ENCODE measurements around the gene RTP2.
A peak's percentile ranks its signal among the peaks of the same experiment; 100 is the strongest.

Gene RTP2

GRCh38 chr3:187714404-187714979 lies 12.1 kb upstream of the RTP2 start:
- Mint-ChIP-seq H3K27me3 (ENCODE audit: low read depth, poor library complexity) (no peaks in the 10 kb centered on the region), H3K36me3 (ENCODE audit: low read depth) (no peaks in the 10 kb centered on the region), H3K4me3 (no peak overlapping the region), H3K9me3 (no peaks in the 10 kb centered on the region), H3K4me1 (peaks cover 3% of the 10 kb centered on the region), H3K27ac (no peak overlapping the region)
- peak; percentile 94 for TF ChIP-seq CTCF (IDR thresholded peaks at IDR 0.05)
- DNase-seq = peak; percentile 76

GRCh38 chr3:187713504-187713903 lies 11.1 kb upstream of the RTP2 start:
- no peaks in the 10 kb centered on the region for H3K27me3 Mint-ChIP-seq (ENCODE audit: low read depth, poor library complexity)
- no peaks in the 10 kb centered on the region for H3K9me3 Mint-ChIP-seq
- H3K36me3 Mint-ChIP-seq (ENCODE audit: low read depth) = no peaks in the 10 kb centered on the region
- DNase-seq = no peak
- H3K4me1 Mint-ChIP-seq = no peaks in the 10 kb centered on the region
- no peak overlapping the region for H3K27ac Mint-ChIP-seq
- H3K4me3 Mint-ChIP-seq = no peak overlapping the region
- TF ChIP-seq CTCF (IDR thresholded peaks at IDR 0.05) = no peak

- no peak for DNase-seq
- Mint-ChIP-seq H3K27me3 (ENCODE audit: low read depth, poor library complexity) (no peaks in the 10 kb centered on the region), H3K9me3 (no peaks in the 10 kb centered on the region), H3K4me1 (no peaks in the 10 kb centered on the region), H3K36me3 (ENCODE audit: low read depth) (no peaks in the 10 kb centered on the region), H3K4me3 (no peak overlapping the region), H3K27ac (no peak overlapping the region)
- no peak for TF ChIP-seq CTCF (IDR thresholded peaks at IDR 0.05)
These were observed 6.8 kb upstream of the RTP2 start for GRCh38 chr3:187709155-187709554.

GRCh38 chr3:187708696-187709095 lies 6.3 kb upstream of the RTP2 start:
- TF ChIP-seq CTCF (IDR thresholded peaks at IDR 0.05) = no peak
- H3K4me1 Mint-ChIP-seq = no peaks in the 10 kb centered on the region
- H3K27ac Mint-ChIP-seq = no peak overlapping the region
- H3K27me3 Mint-ChIP-seq (ENCODE audit: low read depth, poor library complexity) = no peaks in the 10 kb centered on the region
- DNase-seq = no peak
- H3K4me3 Mint-ChIP-seq = no peak overlapping the region
- H3K9me3 Mint-ChIP-seq = no peaks in the 10 kb centered on the region
- H3K36me3 Mint-ChIP-seq (ENCODE audit: low read depth) = no peaks in the 10 kb centered on the region

GRCh38 chr3:187706971-187707370 lies 4.6 kb upstream of the RTP2 start:
- Mint-ChIP-seq H3K27ac (no peak overlapping the region), H3K36me3 (ENCODE audit: low read depth) (no peaks in the 10 kb centered on the region), H3K27me3 (ENCODE audit: low read depth, poor library complexity) (no peaks in the 10 kb centered on the region), H3K4me3 (no peak overlapping the region), H3K9me3 (no peaks in the 10 kb centered on the region), H3K4me1 (no peaks in the 10 kb centered on the region)
- no peak for TF ChIP-seq CTCF (IDR thresholded peaks at IDR 0.05)
- no peak for DNase-seq

- Mint-ChIP-seq H3K27ac (no peak overlapping the region), H3K27me3 (ENCODE audit: low read depth, poor library complexity) (peaks cover 5% of the 10 kb centered on the region), H3K4me1 (no peaks in the 10 kb centered on the region), H3K36me3 (ENCODE audit: low read depth) (no peaks in the 10 kb centered on the region), H3K9me3 (no peaks in the 10 kb centered on the region), H3K4me3 (no peak overlapping the region)
- DNase-seq = no peak
- no peak for TF ChIP-seq CTCF (IDR thresholded peaks at IDR 0.05)
These were observed 2.8 kb upstream of the RTP2 start for GRCh38 chr3:187705164-187705563.

All from nephron progenitor cell (in vitro differentiated cells).